ENCODE data around the gene OR3A2. TPM values are rescaled to one million over a fixed set of nuclear protein-coding genes. Genes with fewer than 3 reads are reported as not detected.

OR3A2 gene
- total RNA-seq: not detected in 2 replicates

DNA sequence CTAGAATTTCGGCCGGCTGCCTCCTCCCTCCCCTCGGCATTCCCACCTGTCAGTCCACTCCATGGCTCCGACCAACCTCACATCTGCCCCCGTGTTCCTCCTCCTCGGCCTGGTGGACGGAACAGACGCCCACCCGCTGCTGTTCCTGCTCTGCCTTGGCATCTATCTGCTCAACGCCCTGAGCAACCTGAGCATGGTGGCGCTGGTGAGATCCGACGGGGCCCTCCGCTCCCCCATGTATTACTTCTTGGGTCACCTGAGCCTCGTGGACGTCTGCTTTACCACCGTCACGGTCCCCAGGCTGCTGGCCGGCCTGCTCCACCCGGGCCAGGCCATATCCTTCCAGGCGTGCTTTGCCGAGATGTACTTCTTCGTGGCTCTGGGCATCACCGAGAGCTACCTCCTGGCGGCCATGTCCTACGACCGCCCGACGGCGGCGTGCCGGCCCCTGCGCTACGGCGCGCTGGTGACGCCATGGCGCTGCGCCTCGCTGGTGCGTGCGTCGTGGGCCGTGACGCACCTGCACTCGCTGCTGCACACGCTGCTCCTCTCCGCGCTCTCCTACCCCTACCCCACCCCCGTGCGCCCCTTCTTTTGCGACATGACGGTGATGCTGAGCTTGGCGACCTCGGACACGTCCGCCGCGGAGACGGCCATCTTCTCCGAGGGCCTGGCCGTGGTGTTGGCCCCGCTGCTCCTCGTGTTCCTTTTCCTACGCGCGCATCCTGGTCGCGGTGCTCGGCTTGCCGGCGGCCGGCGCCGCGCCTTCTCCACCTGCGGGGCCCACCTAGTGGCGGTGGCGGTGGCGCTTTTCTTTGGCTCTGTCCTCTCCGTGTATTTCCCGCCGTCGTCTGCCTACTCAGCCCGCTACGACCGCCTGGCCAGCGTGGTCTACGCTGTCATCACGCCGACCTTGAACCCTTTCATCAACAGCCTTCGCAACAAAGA, at the start of gene OR3A2:
Gene OR3A2 (minus strand): TSS at position 440 of the 948 bp plus-strand sequence.

DNA sequence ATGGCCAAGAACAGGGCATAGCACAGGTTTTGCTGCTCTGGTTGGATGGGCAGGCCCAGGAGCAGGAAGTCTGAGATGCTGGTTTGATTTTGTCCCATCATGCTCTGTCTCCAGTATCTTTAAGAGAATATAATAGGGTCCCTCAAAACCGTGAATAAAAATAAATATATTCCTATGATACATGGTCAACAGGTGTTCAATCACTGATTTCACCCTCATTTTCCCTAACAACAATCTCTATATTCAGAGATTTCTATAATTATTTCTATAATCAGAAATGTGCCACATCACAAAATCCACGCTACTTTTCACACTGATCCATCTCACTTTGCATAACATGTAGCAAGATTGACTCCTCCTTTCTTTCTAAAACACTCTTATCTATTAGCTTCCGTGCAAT, 47.6 kb upstream of the OR3A2 start, which contains the start of gene OR1E2:
Gene OR1E2 (minus strand): TSS at position 101 of the 400 bp plus-strand sequence. CDS start 0 bp downstream, at position 101.

DNA sequence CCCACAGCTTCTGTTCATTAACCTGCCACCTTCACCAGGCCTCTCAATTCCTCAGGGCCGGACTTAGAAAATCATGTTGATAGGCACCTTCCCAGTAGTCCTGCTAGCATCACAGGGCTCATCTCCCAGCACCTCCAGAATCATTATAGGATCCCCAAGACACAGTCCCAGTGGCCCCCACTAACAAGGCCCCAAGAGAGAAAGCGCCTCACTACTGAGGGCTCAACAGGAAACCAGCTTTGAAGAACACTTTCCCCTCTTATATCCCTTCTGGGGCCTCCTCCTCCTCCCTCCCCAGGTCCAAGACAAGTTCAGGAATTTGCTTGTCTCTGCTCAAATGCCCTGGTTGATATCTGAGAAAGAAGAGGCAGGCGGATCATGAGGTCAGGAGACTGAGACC, 25.0 kb upstream of the OR3A2 start, which contains the start of gene OR3A3:
Gene OR3A3 (plus strand): TSS at position 301 of the 400 bp plus-strand sequence.

DNA sequence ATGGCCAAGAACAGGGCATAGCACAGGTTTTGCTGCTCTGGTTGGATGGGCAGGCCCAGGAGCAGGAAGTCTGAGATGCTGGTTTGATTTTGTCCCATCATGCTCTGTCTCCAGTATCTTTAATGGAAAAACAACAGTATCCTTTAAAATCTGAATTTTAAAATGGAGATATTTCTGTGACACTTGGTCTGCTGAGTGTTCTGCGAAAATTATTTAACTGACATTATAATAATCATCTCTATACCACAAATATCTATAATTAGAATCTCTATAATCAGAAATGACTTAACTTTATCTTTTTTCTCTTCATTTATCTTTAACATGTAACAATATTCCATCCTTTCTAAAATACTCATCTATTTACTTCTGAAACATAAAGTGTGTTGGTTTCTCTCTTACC, 12.2 kb upstream of the OR3A2 start, which contains the start of gene OR1E1:
Gene OR1E1 (minus strand): TSS at position 101 of the 400 bp plus-strand sequence. CDS start 0 bp downstream, at position 101.

DNA sequence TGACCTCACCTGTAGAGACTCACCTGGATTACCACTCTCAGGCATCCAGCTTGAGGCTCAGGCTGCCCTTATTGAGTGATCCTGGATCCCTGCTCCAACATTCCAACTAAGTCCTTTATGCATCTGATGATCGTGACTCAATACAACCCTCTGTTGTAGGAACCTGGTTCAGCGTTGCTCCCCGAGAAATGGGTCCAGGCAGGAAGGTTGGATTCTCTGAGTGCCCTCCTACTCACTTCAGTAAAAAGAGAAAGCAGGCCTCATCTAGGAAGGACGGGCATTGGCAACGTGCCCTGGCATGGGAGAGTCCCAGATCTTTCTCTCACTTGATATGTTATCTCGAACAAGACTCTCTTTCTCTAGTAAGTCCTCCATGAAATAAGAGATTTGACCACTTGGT, 87.8 kb downstream of the OR3A2 start, which contains the start of gene OR3A1:
Gene OR3A1 (minus strand): TSS at position 101 of the 400 bp plus-strand sequence. CDS start 5,778 bp downstream, outside the sequence.

Other genes with a start within 250 kb of the OR3A2 start
- gene OR1A2, start 188.8 kb downstream of the OR3A2 start, total RNA-seq: not detected in 2 replicates
- gene OR1A1, start 178.6 kb downstream of the OR3A2 start, total RNA-seq: not detected in 2 replicates
- not detected in 2 replicates for gene OR3A1, start 87.9 kb downstream of the OR3A2 start, total RNA-seq
- gene OR1E1, start 12.1 kb upstream of the OR3A2 start, total RNA-seq: not detected in 2 replicates
- gene OR3A3, start 25.1 kb upstream of the OR3A2 start, total RNA-seq: not detected in 2 replicates
- not detected in 2 replicates for gene OR1E2, start 47.5 kb upstream of the OR3A2 start, total RNA-seq
- 0.56 TPM in 1 of 2 replicates, not detected in the other for gene SPATA22, start 85.5 kb upstream of the OR3A2 start, total RNA-seq
- gene ASPA, start 89.7 kb upstream of the OR3A2 start, total RNA-seq: 7.0 and 7.8 TPM in 2 replicates
- 1.0 and 4.7 TPM in 2 replicates for gene TRPV3, start 171.5 kb upstream of the OR3A2 start, total RNA-seq
- 1.5 and 2.3 TPM in 2 replicates for gene TRPV1, start 223.1 kb upstream of the OR3A2 start, total RNA-seq
- gene SHPK, start 249.9 kb upstream of the OR3A2 start, total RNA-seq: 8.3 and 10.7 TPM in 2 replicates

All from cardiac ventricle fibroblast (primary cell).